PFSK-1 (cell line): ENCODE data around the gene ZFP42.

Experiments used
- POLR2AphosphoS5 ChIP-seq: IDR thresholded peaks from 2 replicates; pipeline ENCODE4 v1.6.1; 2012; ENCODE audit warnings: low read depth, mild to moderate bottlenecking, control low read depth, low read length, moderate library complexity
- TF ChIP-seq, protein P1 (sequence below), 2 experiments: IDR thresholded peaks; 2 replicates each; pipeline versions ENCODE4 v1.6.1 to v1.8.0; 2011 to 2012; ENCODE audit warnings: low read depth in 2 of 2, low read length in 2 of 2, control low read depth in 1 of 2, inconsistent platforms in 1 of 2, mild to moderate bottlenecking in 1 of 2, moderate library complexity in 1 of 2; ENCODE audit not compliant: insufficient read depth in 1 of 2

DNA sequence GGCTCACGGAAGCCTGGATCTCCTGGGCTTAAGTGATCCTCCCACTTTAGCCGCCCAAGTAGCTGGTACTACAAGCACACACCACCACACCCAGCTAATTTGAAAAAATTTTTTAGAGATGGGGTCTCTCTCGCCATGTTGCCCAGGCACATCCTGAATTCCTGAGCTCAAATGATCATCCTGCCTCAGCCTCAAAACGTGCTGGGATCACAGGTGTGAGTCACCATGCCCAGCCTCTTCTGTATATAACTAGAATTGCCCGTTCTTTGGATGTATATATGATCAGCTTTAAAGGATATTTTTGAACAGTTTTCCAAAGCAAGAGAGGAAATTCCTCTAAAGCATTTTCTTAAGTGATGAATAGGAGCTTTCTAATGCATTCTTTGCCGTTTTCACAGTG lies 22.7 kb downstream of the ZFP42 start:
- TF ChIP-seq POLR2AphosphoS5: no peak
- TF ChIP-seq, protein P1, sequence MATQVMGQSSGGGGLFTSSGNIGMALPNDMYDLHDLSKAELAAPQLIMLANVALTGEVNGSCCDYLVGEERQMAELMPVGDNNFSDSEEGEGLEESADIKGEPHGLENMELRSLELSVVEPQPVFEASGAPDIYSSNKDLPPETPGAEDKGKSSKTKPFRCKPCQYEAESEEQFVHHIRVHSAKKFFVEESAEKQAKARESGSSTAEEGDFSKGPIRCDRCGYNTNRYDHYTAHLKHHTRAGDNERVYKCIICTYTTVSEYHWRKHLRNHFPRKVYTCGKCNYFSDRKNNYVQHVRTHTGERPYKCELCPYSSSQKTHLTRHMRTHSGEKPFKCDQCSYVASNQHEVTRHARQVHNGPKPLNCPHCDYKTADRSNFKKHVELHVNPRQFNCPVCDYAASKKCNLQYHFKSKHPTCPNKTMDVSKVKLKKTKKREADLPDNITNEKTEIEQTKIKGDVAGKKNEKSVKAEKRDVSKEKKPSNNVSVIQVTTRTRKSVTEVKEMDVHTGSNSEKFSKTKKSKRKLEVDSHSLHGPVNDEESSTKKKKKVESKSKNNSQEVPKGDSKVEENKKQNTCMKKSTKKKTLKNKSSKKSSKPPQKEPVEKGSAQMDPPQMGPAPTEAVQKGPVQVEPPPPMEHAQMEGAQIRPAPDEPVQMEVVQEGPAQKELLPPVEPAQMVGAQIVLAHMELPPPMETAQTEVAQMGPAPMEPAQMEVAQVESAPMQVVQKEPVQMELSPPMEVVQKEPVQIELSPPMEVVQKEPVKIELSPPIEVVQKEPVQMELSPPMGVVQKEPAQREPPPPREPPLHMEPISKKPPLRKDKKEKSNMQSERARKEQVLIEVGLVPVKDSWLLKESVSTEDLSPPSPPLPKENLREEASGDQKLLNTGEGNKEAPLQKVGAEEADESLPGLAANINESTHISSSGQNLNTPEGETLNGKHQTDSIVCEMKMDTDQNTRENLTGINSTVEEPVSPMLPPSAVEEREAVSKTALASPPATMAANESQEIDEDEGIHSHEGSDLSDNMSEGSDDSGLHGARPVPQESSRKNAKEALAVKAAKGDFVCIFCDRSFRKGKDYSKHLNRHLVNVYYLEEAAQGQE (IDR thresholded peaks at IDR 0.05; ENCODE audit: insufficient read depth in 1 of 2, low read depth in 2 of 2, low read length in 2 of 2): no peak
